Chondrocyte (in vitro differentiated cells): ENCODE results near the gene AGBL1. TPM values are rescaled to one million over a fixed set of nuclear protein-coding genes. Genes with fewer than 3 reads are reported as not detected.

Experiments used
- DNase-seq: peaks from one replicate; pipeline ENCODE4 v3.0.0; 2021; ENCODE audit warnings: mixed read lengths, low spot score
- H3K27ac Mint-ChIP-seq: one replicate; pipeline ENCODE4 v1.8.0; 2021; ENCODE audit warnings: mild to moderate bottlenecking, moderate library complexity, mixed read lengths; ENCODE audit not compliant: unreplicated experiment
- H3K27me3 Mint-ChIP-seq: 2 replicates; pipeline ENCODE4 v1.8.0; 2021; ENCODE audit warnings: low read depth, mixed read lengths
- H3K36me3 Mint-ChIP-seq: 2 replicates; pipeline ENCODE4 v1.8.0; 2021; ENCODE audit warnings: low read depth, mixed read lengths
- H3K4me1 Mint-ChIP-seq: 2 replicates; pipeline ENCODE4 v1.8.0; 2021; ENCODE audit warnings: low read depth, mild to moderate bottlenecking, mixed read lengths
- H3K4me3 Mint-ChIP-seq: one replicate; pipeline ENCODE4 v1.8.0; 2021; ENCODE audit warnings: mild to moderate bottlenecking, moderate library complexity, mixed read lengths; ENCODE audit not compliant: unreplicated experiment
- H3K9me3 Mint-ChIP-seq: 2 replicates; pipeline ENCODE4 v1.8.0; 2021; ENCODE audit warnings: low read depth, mixed read lengths
- CTCF ChIP-seq: fragments of 200-600 bp; sonication (generic); IDR thresholded peaks from 2 replicates; pipeline ENCODE4 v1.5.0; 2021; ENCODE audit warnings: antibody characterized with exemption, mild to moderate bottlenecking, moderate library complexity
- total RNA-seq: library from RNA; stranded (reverse); gene quantifications from 3 replicates; pipeline ENCODE4 v1.2.1, GENCODE V29; 2021

The AGBL1 gene
- total RNA-seq, 1 donor from 2014 or later, result not detected

GRCh38 chr15:86266896-86267484 is 187.3 kb downstream of the AGBL1 start:
- H3K27me3 Mint-ChIP-seq, result no peaks in the 10 kb centered on the region
- H3K27ac Mint-ChIP-seq, result no peak overlapping the region
- no peak for TF ChIP-seq CTCF
- no peaks in the 10 kb centered on the region for H3K36me3 Mint-ChIP-seq
- H3K4me3 Mint-ChIP-seq, result no peak overlapping the region
- H3K4me1 Mint-ChIP-seq, result no peaks in the 10 kb centered on the region
- H3K9me3 Mint-ChIP-seq, result peaks cover 6% of the 10 kb centered on the region
- DNase-seq, result no peak

GRCh38 chr15:86267892-86268291 is 188.2 kb downstream of the AGBL1 start:
- Mint-ChIP-seq H3K4me1 (no peaks in the 10 kb centered on the region), H3K9me3 (peaks cover 6% of the 10 kb centered on the region), H3K27ac (no peak overlapping the region), H3K4me3 (no peak overlapping the region), H3K27me3 (no peaks in the 10 kb centered on the region), H3K36me3 (no peaks in the 10 kb centered on the region)
- TF ChIP-seq CTCF, result no peak
- DNase-seq, result no peak

GRCh38 chr15:86268558-86268957 is 188.9 kb downstream of the AGBL1 start:
- Mint-ChIP-seq H3K4me1 (no peaks in the 10 kb centered on the region), H3K36me3 (no peaks in the 10 kb centered on the region), H3K27me3 (no peaks in the 10 kb centered on the region), H3K9me3 (peaks cover 6% of the 10 kb centered on the region), H3K27ac (no peak overlapping the region), H3K4me3 (no peak overlapping the region)
- TF ChIP-seq CTCF, result no peak
- DNase-seq, result no peak

GRCh38 chr15:86273309-86273708 is 193.6 kb downstream of the AGBL1 start:
- H3K27ac Mint-ChIP-seq, result no peak overlapping the region
- no peak for DNase-seq
- H3K4me1 Mint-ChIP-seq, result no peaks in the 10 kb centered on the region
- H3K27me3 Mint-ChIP-seq, result no peaks in the 10 kb centered on the region
- TF ChIP-seq CTCF, result no peak
- H3K9me3 Mint-ChIP-seq, result peaks cover 6% of the 10 kb centered on the region
- no peaks in the 10 kb centered on the region for H3K36me3 Mint-ChIP-seq
- H3K4me3 Mint-ChIP-seq, result no peak overlapping the region

GRCh38 chr15:86275361-86275760 is 195.7 kb downstream of the AGBL1 start:
- peaks cover 6% of the 10 kb centered on the region for H3K9me3 Mint-ChIP-seq
- H3K27ac Mint-ChIP-seq, result no peak overlapping the region
- TF ChIP-seq CTCF, result no peak
- no peak for DNase-seq
- no peaks in the 10 kb centered on the region for H3K4me1 Mint-ChIP-seq
- H3K27me3 Mint-ChIP-seq, result no peaks in the 10 kb centered on the region
- H3K4me3 Mint-ChIP-seq, result no peak overlapping the region
- H3K36me3 Mint-ChIP-seq, result no peaks in the 10 kb centered on the region
